WERI-Rb-1 (cell line): ENCODE data around the gene KLF13.

Experiments used
- DNase-seq: peaks from one replicate; pipeline ENCODE4 v3.0.0-alpha.2; 2020
- H3K27ac ChIP-seq: fragments of 250-450 bp; sonication (Bioruptor Pico); 2 replicates; pipeline ENCODE4 v1.5.1; 2020; ENCODE audit warnings: mild to moderate bottlenecking, moderate library complexity
- H3K27me3 ChIP-seq: fragments of 250-450 bp; sonication (Bioruptor Pico); 2 replicates; pipeline ENCODE4 v1.5.1; 2021; ENCODE audit warnings: mild to moderate bottlenecking, low read depth, moderate library complexity; ENCODE audit not compliant: insufficient read depth, severe bottlenecking
- H3K36me3 ChIP-seq: fragments of 250-450 bp; sonication (Bioruptor Pico); 2 replicates; pipeline ENCODE4 v1.5.1; 2020; ENCODE audit warnings: mild to moderate bottlenecking, moderate library complexity
- H3K4me3 ChIP-seq: 2 replicates; pipeline ENCODE4 v1.5.1; 2011; ENCODE audit warnings: low read depth, mild to moderate bottlenecking, control low read depth, low read length
- H3K9me3 ChIP-seq: fragments of 250-450 bp; sonication (Bioruptor Pico); 2 replicates; pipeline ENCODE4 v1.5.1; 2021; ENCODE audit warnings: mild to moderate bottlenecking, moderate library complexity; ENCODE audit not compliant: severe bottlenecking
- CTCF ChIP-seq: IDR thresholded peaks from 2 replicates; pipeline ENCODE4 v1.5.1; 2011; ENCODE audit warnings: low read depth, mild to moderate bottlenecking, control low read depth, inconsistent platforms, low read length

Gene KLF13

GRCh38 chr15:31389576-31389975 is 62.9 kb downstream of the KLF13 start:
- no peak for DNase-seq
- no peak for TF ChIP-seq CTCF
- no peak overlapping the region for H3K27ac ChIP-seq
- no peaks in the 10 kb centered on the region for H3K9me3 ChIP-seq
- H3K27me3 ChIP-seq = no peaks in the 10 kb centered on the region
- H3K4me3 ChIP-seq = no peak overlapping the region
- H3K36me3 ChIP-seq = no peaks in the 10 kb centered on the region

GRCh38 chr15:31390029-31390428 is 63.4 kb downstream of the KLF13 start:
- Histone ChIP-seq H3K27ac (no peak overlapping the region), H3K36me3 (no peaks in the 10 kb centered on the region), H3K9me3 (no peaks in the 10 kb centered on the region), H3K4me3 (no peak overlapping the region), H3K27me3 (no peaks in the 10 kb centered on the region)
- no peak for DNase-seq
- no peak for TF ChIP-seq CTCF

GRCh38 chr15:31390777-31391486 is 64.3 kb downstream of the KLF13 start:
- no peak for DNase-seq
- H3K27me3 ChIP-seq = no peaks in the 10 kb centered on the region

GRCh38 chr15:31391687-31392671 is 65.3 kb downstream of the KLF13 start:
- Histone ChIP-seq H3K36me3 (no peaks in the 10 kb centered on the region), H3K4me3 (peak overlapping the region; percentile 43), H3K27me3 (no peaks in the 10 kb centered on the region), H3K9me3 (no peaks in the 10 kb centered on the region), H3K27ac (no peak overlapping the region)
- TF ChIP-seq CTCF = no peak
- DNase-seq = peak; percentile 44

More at GRCh38 chr15:31390777-31391486, 64.3 kb downstream of the KLF13 start:
- Histone ChIP-seq H3K9me3 (no peaks in the 10 kb centered on the region), H3K27ac (no peak overlapping the region), H3K4me3 (no peak overlapping the region), H3K36me3 (no peaks in the 10 kb centered on the region)
- TF ChIP-seq CTCF = no peak

- no peaks in the 10 kb centered on the region for H3K27me3 ChIP-seq
These were observed 66.2 kb downstream of the KLF13 start for GRCh38 chr15:31392761-31393401.

More at GRCh38 chr15:31392761-31393401, 66.2 kb downstream of the KLF13 start:
- H3K27ac ChIP-seq = no peak overlapping the region
- H3K4me3 ChIP-seq = no peak overlapping the region
- DNase-seq = no peak
- H3K9me3 ChIP-seq = no peaks in the 10 kb centered on the region
- no peak for TF ChIP-seq CTCF
- H3K36me3 ChIP-seq = no peaks in the 10 kb centered on the region
